Ecto neural progenitor cell (in vitro differentiated cells): ENCODE results near the gene IGFBP5.

Experiments used
- DNase-seq: peaks from one replicate; pipeline ENCODE4 v3.0.0-alpha.2; 2018; ENCODE audit warnings: low spot score

Gene IGFBP5

GRCh38 chr2:216644842-216645635, 50.3 kb downstream of the IGFBP5 start:
- DNase-seq = no peak

- DNase-seq = no peak
Measured at GRCh38 chr2:216643986-216644659, 51.2 kb downstream of the IGFBP5 start.

- DNase-seq = no peak
Measured at GRCh38 chr2:216637472-216637871, 57.9 kb downstream of the IGFBP5 start.

GRCh38 chr2:216636551-216637450, 58.5 kb downstream of the IGFBP5 start:
- DNase-seq = peak; percentile 86

GRCh38 chr2:216635701-216636550, 59.4 kb downstream of the IGFBP5 start:
- DNase-seq = peak; percentile 82

GRCh38 chr2:216635171-216635570, 60.2 kb downstream of the IGFBP5 start:
- peak; percentile 63 for DNase-seq

GRCh38 chr2:216634370-216635148, 60.8 kb downstream of the IGFBP5 start:
- DNase-seq = no peak

- peak; percentile 62 for DNase-seq
Measured at GRCh38 chr2:216633616-216634369, 61.6 kb downstream of the IGFBP5 start.

GRCh38 chr2:216632952-216633615, 62.3 kb downstream of the IGFBP5 start, which contains the start of gene IGFBP2:
Gene IGFBP2 (plus strand): TSS chr2:216633420. CDS start chr2:216633524, 104 bp downstream.
- DNase-seq = peak; percentile 92

GRCh38 chr2:216632346-216632951, 62.9 kb downstream of the IGFBP5 start:
- peak; percentile 64 for DNase-seq

- no peak for DNase-seq
Measured at GRCh38 chr2:216629784-216630183, 65.6 kb downstream of the IGFBP5 start.

- no peak for DNase-seq
Measured at GRCh38 chr2:216626875-216627245, 68.5 kb downstream of the IGFBP5 start.

GRCh38 chr2:216626168-216626874, 69.0 kb downstream of the IGFBP5 start:
- DNase-seq = no peak

GRCh38 chr2:216624251-216624650, 71.1 kb downstream of the IGFBP5 start:
- DNase-seq = no peak

- DNase-seq = no peak
Measured at GRCh38 chr2:216622526-216622925, 72.8 kb downstream of the IGFBP5 start.
